ENCODE data around the gene ZNF681.
"Not testable (repeated sequence)": the region's sequence is repeated elsewhere in the genome, so short reads cannot be mapped to it uniquely, and the experiment has no call there.

ZNF681 gene

GRCh38 chr19:23718802-23719201 is 39.9 kb downstream of the ZNF681 start:
- DNase-seq = no peak
- TF ChIP-seq CTCF (IDR thresholded peaks at IDR 0.05; ENCODE audit: low read depth, low read length, missing control alignments) = no peak
- in situ Hi-C loops (cut with HindIII; ENCODE audit: low pct_ligation_motif_present, low sequenced_read_pairs) = no loop called here
- H3K4me3 ChIP-seq (ENCODE audit: low read depth, low read length) = no peak overlapping the region
- no peaks in the 10 kb centered on the region for H3K36me3 ChIP-seq (replicated peaks)
- H3K27ac ChIP-seq = no peak overlapping the region
- H3K27me3 ChIP-seq (replicated peaks) = no peaks in the 10 kb centered on the region

GRCh38 chr19:23716792-23717191 is 41.9 kb downstream of the ZNF681 start:
- DNase-seq = no peak
- Histone ChIP-seq H3K27ac (no peak overlapping the region), H3K36me3 (replicated peaks) (no peaks in the 10 kb centered on the region), H3K27me3 (replicated peaks) (no peaks in the 10 kb centered on the region), H3K4me3 (ENCODE audit: low read depth, low read length) (no peak overlapping the region)
- no peak for TF ChIP-seq CTCF (IDR thresholded peaks at IDR 0.05; ENCODE audit: low read depth, low read length, missing control alignments)
- in situ Hi-C loops (cut with HindIII; ENCODE audit: low pct_ligation_motif_present, low sequenced_read_pairs) = no loop called here

GRCh38 chr19:23709347-23709746 is 49.3 kb downstream of the ZNF681 start:
- no peak overlapping the region for H3K4me3 ChIP-seq (ENCODE audit: low read depth, low read length)
- no peaks in the 10 kb centered on the region for H3K27me3 ChIP-seq (replicated peaks)
- in situ Hi-C loops (cut with HindIII; ENCODE audit: low pct_ligation_motif_present, low sequenced_read_pairs) = no loop called here
- no peaks in the 10 kb centered on the region for H3K36me3 ChIP-seq (replicated peaks)
- no peak for TF ChIP-seq CTCF (IDR thresholded peaks at IDR 0.05; ENCODE audit: low read depth, low read length, missing control alignments)
- H3K27ac ChIP-seq = no peak overlapping the region
- DNase-seq = no peak

- TF ChIP-seq CTCF (IDR thresholded peaks at IDR 0.05; ENCODE audit: low read depth, low read length, missing control alignments) = no peak
- in situ Hi-C loops (cut with HindIII; ENCODE audit: low pct_ligation_motif_present, low sequenced_read_pairs) = no loop called here
- Histone ChIP-seq H3K36me3 (replicated peaks) (no peaks in the 10 kb centered on the region), H3K27me3 (replicated peaks) (no peaks in the 10 kb centered on the region), H3K4me3 (ENCODE audit: low read depth, low read length) (no peak overlapping the region), H3K27ac (no peak overlapping the region)
- DNase-seq = no peak
Measured at GRCh38 chr19:23706657-23707056, 52.0 kb downstream of the ZNF681 start.

GRCh38 chr19:23699521-23699860 is 59.2 kb downstream of the ZNF681 start:
- no peaks in the 10 kb centered on the region for H3K36me3 ChIP-seq (replicated peaks)
- no peaks in the 10 kb centered on the region for H3K27me3 ChIP-seq (replicated peaks)
- DNase-seq = no peak
- in situ Hi-C loops (cut with HindIII; ENCODE audit: low pct_ligation_motif_present, low sequenced_read_pairs) = no loop called here
- no peak overlapping the region for H3K27ac ChIP-seq
- TF ChIP-seq CTCF (IDR thresholded peaks at IDR 0.05; ENCODE audit: low read depth, low read length, missing control alignments) = no peak
- no peak overlapping the region for H3K4me3 ChIP-seq (ENCODE audit: low read depth, low read length)

GRCh38 chr19:23698711-23699520 is 59.8 kb downstream of the ZNF681 start:
- no peak for DNase-seq
- Histone ChIP-seq H3K27me3 (replicated peaks) (no peaks in the 10 kb centered on the region), H3K36me3 (replicated peaks) (no peaks in the 10 kb centered on the region), H3K4me3 (ENCODE audit: low read depth, low read length) (no peak overlapping the region), H3K27ac (no peak overlapping the region)
- in situ Hi-C loops (cut with HindIII; ENCODE audit: low pct_ligation_motif_present, low sequenced_read_pairs) = no loop called here
- TF ChIP-seq CTCF (IDR thresholded peaks at IDR 0.05; ENCODE audit: low read depth, low read length, missing control alignments) = no peak

- H3K36me3 ChIP-seq (replicated peaks); H3K27me3 ChIP-seq (replicated peaks); H3K4me3 ChIP-seq (ENCODE audit: low read depth, low read length); DNase-seq; H3K27ac ChIP-seq; in situ Hi-C loops (cut with HindIII; ENCODE audit: low pct_ligation_motif_present, low sequenced_read_pairs): not testable (repeated sequence)
Measured at GRCh38 chr19:23692937-23693336, 65.8 kb downstream of the ZNF681 start.
